Stomach (tissue), 9 donors: ENCODE results near the gene MLXIPL. TPM values are rescaled to one million over a fixed set of nuclear protein-coding genes. Genes with fewer than 3 reads are reported as not detected.
"Not testable (repeated sequence)": the region's sequence is repeated elsewhere in the genome, so short reads cannot be mapped to it uniquely, and the experiment has no call there.

ENCODE experiments used
- DNase-seq, 2 donors: peaks; one replicate each; pipeline versions ENCODE4 v3.0.0 to v3.0.0-alpha.2; 2013 to 2019
- H3K27ac ChIP-seq, 5 donors: fragments of 200-600 bp in 4 of 5; sonication (generic) in 4 of 5; one replicate each; pipeline ENCODE4 v1.5.1; 2013 to 2019; ENCODE audit warnings: mild to moderate bottlenecking in 1 of 5, moderate library complexity in 1 of 5
- H3K27me3 ChIP-seq, 3 donors: fragments of 200-600 bp; sonication (generic); one replicate each; pipeline ENCODE4 v1.5.1; 2017 to 2019; ENCODE audit warnings: mixed run types in 1 of 3
- H3K36me3 ChIP-seq, 4 donors: fragments of 200-600 bp; sonication (generic); 1 replicate in 3 of 4; 2 replicates in 1 of 4; pipeline ENCODE4 v1.5.1; 2016 to 2019
- H3K4me1 ChIP-seq, 4 donors: fragments of 200-600 bp; sonication (generic); one replicate each; pipeline ENCODE4 v1.5.1; 2016 to 2019
- H3K4me3 ChIP-seq, 4 donors: fragments of 200-600 bp; sonication (generic) in 3 of 4; one replicate each; pipeline ENCODE4 v1.5.1; 2016 to 2019; ENCODE audit warnings: mild to moderate bottlenecking in 1 of 4
- H3K9me3 ChIP-seq, 4 donors: fragments of 200-600 bp; sonication (generic); one replicate each; pipeline ENCODE4 v1.5.1; 2016 to 2019
- CTCF ChIP-seq, 7 experiments: fragments of 450-650 bp in 4 of 7; fragments of 200-600 bp in 3 of 7; sonication (generic) in 3 of 7; IDR thresholded peaks; one replicate each; pipeline ENCODE4 v1.5.1; 2016 to 2019; ENCODE audit warnings: antibody characterized with exemption in 7 of 7, control low read depth in 2 of 7, mild to moderate bottlenecking in 1 of 7
- EP300 ChIP-seq: sonication (generic); formaldehyde crosslinking; IDR thresholded peaks from one replicate; pipeline ENCODE4 v1.6.1; 2017; ENCODE audit warnings: antibody characterized with exemption
- POLR2A ChIP-seq, 4 donors: fragments of 450-650 bp; IDR thresholded peaks; one replicate each; pipeline ENCODE4 v1.6.1; 2016; ENCODE audit warnings: antibody characterized with exemption in 4 of 4, control low read depth in 2 of 4, mild to moderate bottlenecking in 1 of 4, moderate library complexity in 1 of 4
- POLR2AphosphoS5 ChIP-seq, 3 donors: sonication (generic); formaldehyde crosslinking; IDR thresholded peaks; one replicate each; pipeline ENCODE4 v1.6.1; 2016; ENCODE audit warnings: antibody characterized with exemption in 3 of 3
- WGBS, 5 donors: extraction: QIAGEN DNeasy Blood & Tissue Kit in 3 of 5; methylation state at CpG; one replicate each; pipeline versions ENCODE4 v1.1.5 to v1.1.7; 2013 to 2018; 5-methylcytosine and 5-hydroxymethylcytosine counted together
- intact Hi-C: fragments of 100-400 bp; cut with DNase I; formaldehyde crosslinking; loops from one replicate; pipeline ENCODE4 v1.15.1; 2023; ENCODE audit warnings: low total_unique reads
- polyA plus RNA-seq, 3 donors: library from polyadenylated mRNA; stranded (reverse); fragments of 200-250 nt; gene quantifications; one replicate each; pipeline ENCODE4 v1.2.3, GENCODE V29; 2013
- total RNA-seq, 5 donors: library from RNA; depleted of rRNA; stranded (reverse); fragments of >200 nt; gene quantifications; one replicate each; pipeline versions ENCODE4 v1.1.0 to v1.2.3, GENCODE V29; 2014 to 2016
- donor health status: healthy with polysubstance abuse.
- donor health status: Bipolar disorder and iron deficiency.
- donor health status: healthy.

MLXIPL gene
- total and polyA plus RNA-seq, 8 donors: 2.4 to 102 (median 9.2) TPM

DNA sequence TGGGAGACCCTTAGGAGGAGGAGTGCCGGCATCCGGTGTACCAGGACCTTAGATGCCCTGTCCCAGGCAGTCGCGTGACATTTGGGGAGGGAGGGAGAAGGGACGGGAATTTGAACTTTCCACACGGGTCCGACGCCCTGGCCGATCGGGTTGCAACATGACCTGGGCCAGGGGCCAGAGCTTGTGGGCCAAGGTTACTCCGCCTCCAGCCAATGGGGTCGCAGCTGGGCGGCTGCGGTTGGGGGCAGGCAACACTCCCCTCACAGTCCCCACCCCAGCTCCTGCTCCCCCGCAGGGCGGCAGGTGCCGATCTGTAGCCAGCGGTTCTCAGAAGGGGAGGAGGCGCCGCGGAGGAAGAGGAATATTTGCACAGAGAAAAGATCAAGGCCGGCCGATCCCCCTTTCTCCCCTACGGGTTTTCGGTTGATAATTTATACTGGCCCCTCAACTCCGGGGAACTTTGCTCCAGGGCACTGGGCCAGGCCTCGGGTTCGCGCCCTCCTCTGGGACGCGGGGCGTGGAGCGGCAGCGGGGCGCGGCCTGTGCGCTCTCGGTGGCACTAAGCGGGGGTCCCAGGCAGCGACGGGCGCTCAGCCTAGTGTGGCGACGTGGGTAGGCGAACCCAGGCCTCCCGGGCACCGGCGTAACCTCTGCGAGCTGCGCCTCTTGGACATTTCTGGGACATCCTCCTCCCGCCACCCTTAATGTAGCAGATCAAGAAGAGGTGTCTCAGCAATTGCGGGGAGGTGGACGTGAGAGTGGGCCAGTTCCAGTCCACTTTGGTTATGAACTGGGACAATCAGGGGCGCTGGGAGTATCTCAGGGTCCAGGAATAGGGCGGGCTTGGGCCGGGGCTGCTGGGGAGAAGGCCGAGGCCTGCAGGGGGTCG is 1.2 kb downstream of the MLXIPL start:
- 3 to 8% (median 4%) methylated on average over 45 to 58 of the region's 58 CpGs for WGBS, 5 donors
- H3K27ac ChIP-seq: peak overlapping the region in 1 of 5 donors; percentile 37
- no peak for TF ChIP-seq EP300
- TF ChIP-seq CTCF (IDR thresholded peaks at IDR 0.05): no peak
- no peak for TF ChIP-seq POLR2A (IDR thresholded peaks at IDR 0.05)
- TF ChIP-seq POLR2AphosphoS5 (IDR thresholded peaks at IDR 0.05): no peak
- H3K4me1 ChIP-seq: peaks cover 17 to 25% (median 23%) of the 10 kb centered on the region in 4 donors
- no peaks in the 10 kb centered on the region for H3K9me3 ChIP-seq
- no peaks in the 10 kb centered on the region for H3K36me3 ChIP-seq
- peak in 1 of 2 donors; percentile 44 for DNase-seq
- H3K4me3 ChIP-seq: peak overlapping the region; percentile 46 to 63 (median 50)
- intact Hi-C loops: no loop called here
- H3K27me3 ChIP-seq: peaks cover 11 to 77% (median 63%) of the 10 kb centered on the region in 3 donors

DNA sequence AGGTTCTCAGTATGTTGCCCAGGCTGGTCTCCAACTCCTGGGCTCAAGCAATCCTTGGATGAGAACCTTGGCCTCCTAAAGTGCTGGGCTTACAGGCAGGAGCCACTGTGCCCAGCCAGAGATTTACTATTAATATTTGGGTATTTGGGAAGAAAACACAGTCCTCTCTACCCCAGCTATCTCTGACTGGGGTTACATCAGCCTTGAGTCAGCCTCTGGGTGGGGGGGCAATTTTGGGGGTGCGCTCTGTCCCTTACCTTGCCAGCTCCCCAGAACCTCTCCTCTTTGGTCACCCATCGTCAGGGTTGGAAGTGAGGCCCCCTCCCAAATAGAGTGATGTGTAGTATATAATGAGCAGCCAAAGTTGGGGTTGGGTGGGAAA is 1.8 kb downstream of the MLXIPL start:
- 28 to 45% (median 36%) methylated on average over 2 of the region's 2 CpGs for WGBS, 5 donors
- intact Hi-C loops: no loop called here
- Histone ChIP-seq H3K36me3 (no peaks in the 10 kb centered on the region), H3K27me3 (peaks cover 11 to 70% (median 61%) of the 10 kb centered on the region in 3 donors), H3K4me1 (peaks cover 17 to 25% (median 23%) of the 10 kb centered on the region in 4 donors), H3K27ac (no peak overlapping the region), H3K9me3 (no peaks in the 10 kb centered on the region), H3K4me3 (peak overlapping the region in 1 of 4 donors; percentile 53)
- no peak for DNase-seq
- TF ChIP-seq POLR2A (IDR thresholded peaks at IDR 0.05): no peak
- no peak for TF ChIP-seq POLR2AphosphoS5 (IDR thresholded peaks at IDR 0.05)
- no peak for TF ChIP-seq CTCF (IDR thresholded peaks at IDR 0.05)
- TF ChIP-seq EP300: no peak

DNA sequence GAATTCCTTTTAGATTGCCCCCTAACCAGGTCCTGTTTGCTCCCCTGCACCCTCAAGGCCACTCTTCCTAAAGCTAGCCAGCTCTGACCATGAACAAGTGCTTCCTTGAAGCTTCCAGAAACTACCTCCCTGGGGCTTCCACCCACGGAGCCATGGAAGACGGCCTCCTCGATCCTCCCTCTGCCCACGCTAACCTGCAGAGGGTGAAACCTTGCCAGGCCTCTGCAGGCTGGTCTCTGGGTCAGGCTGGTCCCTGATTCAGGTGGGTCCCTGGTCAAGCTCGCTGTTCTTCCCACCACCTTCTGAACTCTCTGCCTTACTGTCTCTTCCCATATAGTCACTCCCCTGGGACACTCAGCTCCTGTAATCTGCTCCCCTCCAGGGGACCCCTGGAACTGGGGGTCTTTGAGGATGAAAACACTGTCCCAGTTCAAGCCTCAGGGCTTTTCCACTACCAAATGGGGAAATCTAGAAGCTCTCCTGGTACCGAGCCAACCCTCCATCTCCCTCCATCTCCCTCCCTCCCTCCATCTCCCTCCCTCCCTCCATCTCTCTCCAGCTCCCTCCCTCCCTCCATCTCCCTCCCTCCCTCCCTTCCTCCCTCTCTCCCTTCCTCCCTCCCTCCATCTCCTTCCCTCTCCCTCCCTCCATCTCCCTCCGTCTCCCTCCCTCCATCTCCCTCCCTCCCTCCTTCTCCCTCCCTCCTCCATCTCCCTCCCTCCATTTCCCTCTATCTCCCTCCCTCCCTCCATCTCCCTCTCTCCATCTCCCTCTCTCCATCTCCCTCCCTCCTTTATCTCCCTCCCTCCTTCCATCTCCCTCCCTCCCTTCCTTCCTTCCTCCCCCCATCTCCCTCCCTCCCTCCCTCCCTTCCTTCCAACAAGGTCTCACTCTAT is 2.9 kb downstream of the MLXIPL start:
- Histone ChIP-seq H3K4me3 (no peak overlapping the region), H3K36me3 (no peaks in the 10 kb centered on the region), H3K9me3 (no peaks in the 10 kb centered on the region), H3K27ac (no peak overlapping the region), H3K4me1 (peaks cover 17 to 25% (median 23%) of the 10 kb centered on the region in 4 donors), H3K27me3 (peaks cover 11 to 59% (median 53%) of the 10 kb centered on the region in 3 donors)
- TF ChIP-seq CTCF (IDR thresholded peaks at IDR 0.05): no peak
- no peak for TF ChIP-seq POLR2AphosphoS5 (IDR thresholded peaks at IDR 0.05)
- no peak for TF ChIP-seq POLR2A (IDR thresholded peaks at IDR 0.05)
- no peak for TF ChIP-seq EP300
- intact Hi-C loops: no loop called here
- 63 to 70% (median 65%) methylated on average over 7 of the region's 7 CpGs for WGBS, 5 donors
- DNase-seq: no peak

- H3K9me3 ChIP-seq, H3K4me3 ChIP-seq, intact Hi-C loops, DNase-seq, H3K27ac ChIP-seq, H3K36me3 ChIP-seq: not testable (repeated sequence)
- H3K4me1 ChIP-seq: peaks cover 16 to 23% (median 19%) of the 10 kb centered on the region in 4 donors
- peaks cover 6 to 49% (median 34%) of the 10 kb centered on the region in 3 donors for H3K27me3 ChIP-seq
- 84 to 92% (median 90%) methylated on average over 11 of the region's 11 CpGs for WGBS, 5 donors
Measured at GRCh38 chr7:73619394-73619793, 4.9 kb downstream of the MLXIPL start.
